Stimulated activated CD8-positive, alpha-beta memory T cell treated with anti-CD3 and anti-CD28 coated beads, Interleukin-2, amount 100 ng/mL, for 48 hours (primary cell): ENCODE data around the gene KHSRP.
A peak's percentile ranks its signal among the peaks of the same experiment; 100 is the strongest.

Source experiments
- DNase-seq, 2 donors: peaks; one replicate each; pipeline ENCODE4 v3.0.0-alpha.2; 2020; ENCODE audit warnings: low read depth in 2 of 2

Gene KHSRP, protein sequence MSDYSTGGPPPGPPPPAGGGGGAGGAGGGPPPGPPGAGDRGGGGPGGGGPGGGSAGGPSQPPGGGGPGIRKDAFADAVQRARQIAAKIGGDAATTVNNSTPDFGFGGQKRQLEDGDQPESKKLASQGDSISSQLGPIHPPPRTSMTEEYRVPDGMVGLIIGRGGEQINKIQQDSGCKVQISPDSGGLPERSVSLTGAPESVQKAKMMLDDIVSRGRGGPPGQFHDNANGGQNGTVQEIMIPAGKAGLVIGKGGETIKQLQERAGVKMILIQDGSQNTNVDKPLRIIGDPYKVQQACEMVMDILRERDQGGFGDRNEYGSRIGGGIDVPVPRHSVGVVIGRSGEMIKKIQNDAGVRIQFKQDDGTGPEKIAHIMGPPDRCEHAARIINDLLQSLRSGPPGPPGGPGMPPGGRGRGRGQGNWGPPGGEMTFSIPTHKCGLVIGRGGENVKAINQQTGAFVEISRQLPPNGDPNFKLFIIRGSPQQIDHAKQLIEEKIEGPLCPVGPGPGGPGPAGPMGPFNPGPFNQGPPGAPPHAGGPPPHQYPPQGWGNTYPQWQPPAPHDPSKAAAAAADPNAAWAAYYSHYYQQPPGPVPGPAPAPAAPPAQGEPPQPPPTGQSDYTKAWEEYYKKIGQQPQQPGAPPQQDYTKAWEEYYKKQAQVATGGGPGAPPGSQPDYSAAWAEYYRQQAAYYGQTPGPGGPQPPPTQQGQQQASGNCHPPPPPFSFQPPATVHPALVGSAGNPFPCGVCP

DNA sequence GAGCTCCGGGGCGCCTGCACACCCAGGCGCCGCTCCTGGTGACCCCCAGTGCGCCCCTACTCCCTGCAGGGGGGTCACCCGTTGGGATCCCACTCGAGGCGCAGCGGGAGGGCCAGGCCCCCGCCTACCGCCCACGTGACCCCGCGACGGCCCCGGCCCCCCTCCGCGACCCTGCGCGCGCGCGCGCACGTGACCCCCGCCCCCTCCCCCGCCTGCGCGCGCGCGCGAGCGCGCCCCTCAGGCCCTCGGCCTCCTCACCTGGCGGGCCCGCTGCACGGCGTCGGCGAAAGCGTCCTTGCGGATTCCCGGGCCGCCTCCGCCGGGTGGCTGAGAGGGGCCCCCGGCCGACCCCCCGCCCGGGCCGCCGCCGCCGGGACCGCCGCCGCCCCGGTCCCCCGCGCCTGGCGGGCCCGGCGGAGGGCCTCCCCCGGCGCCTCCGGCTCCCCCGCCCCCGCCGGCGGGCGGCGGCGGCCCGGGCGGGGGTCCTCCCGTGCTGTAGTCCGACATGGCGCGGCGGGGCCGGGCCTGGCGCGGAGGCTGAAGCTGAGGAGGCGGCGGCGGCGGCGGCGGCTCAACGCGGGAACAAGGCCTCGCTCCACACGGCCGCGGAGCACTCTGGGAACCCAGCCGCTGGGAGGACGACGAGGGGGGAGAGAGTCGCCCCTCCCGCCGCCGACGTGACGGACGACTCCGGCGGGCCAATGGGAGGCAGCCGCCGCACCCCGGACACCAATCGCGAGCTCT is at the start of gene KHSRP:
Gene KHSRP, minus strand, starts transcription at position 617 of the 744 bp plus-strand sequence. Its CDS starts 110 bp downstream, at position 507.
- no peak for DNase-seq

DNA sequence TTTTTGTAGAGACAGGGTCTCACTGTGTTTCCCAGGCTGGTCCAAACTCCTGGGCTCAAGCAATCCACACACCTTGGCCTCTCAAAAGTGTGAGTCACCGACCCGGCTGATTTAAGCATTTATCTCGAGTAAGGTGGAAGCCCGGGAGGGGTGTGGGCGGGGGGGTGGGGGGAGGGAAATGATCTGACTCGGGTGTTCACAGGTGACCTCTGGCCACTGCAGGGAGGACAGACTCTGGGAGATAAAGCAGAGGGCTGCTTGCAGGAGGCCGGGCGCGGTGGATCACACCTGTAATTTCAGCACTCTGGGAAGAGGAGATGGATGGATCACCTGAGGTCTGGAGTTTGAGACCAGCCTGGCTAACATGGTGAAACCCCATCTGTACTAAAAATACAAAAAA is 49.0 kb upstream of the KHSRP start:
- no peak for DNase-seq

DNA sequence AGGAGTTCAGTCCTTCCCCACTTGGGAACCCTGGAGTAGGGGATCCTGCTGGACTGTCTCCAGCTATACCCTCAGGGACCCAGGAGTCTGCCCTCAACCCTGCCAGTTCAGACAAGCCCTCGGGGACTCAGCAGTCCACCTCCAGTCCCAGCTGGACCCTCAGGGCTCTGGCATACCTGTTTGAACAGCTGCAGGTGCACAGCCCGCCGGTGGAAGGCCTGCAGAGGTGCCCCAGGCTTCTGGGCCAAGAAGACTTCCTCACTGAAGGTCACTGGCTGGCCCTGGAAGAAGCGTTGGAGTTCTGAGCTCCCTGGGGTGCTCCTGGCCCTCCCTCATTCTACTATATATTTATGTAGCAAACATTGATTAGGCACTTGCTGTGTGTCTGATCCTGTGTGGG is 48.1 kb upstream of the KHSRP start:
- DNase-seq = no peak

DNA sequence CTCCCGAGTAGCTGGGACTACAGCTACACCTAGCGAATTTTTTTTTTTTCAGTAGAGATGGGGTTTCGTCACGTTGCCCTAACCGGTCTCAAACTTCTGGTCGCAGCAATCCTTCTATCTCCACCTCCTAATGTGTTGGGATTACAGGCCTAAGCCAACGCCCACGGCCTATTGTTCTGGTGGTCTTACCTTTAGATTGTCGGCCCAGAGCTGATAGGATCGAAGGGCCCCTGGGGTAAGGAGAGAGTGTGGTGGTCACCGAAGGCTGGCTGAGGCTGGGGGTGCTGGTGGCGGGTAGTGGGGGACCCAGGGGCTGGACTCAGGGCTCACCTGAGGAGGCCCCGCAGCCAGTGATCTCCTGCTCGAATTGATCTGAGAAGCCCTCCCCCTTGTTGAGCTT is 46.5 kb upstream of the KHSRP start:
- DNase-seq = no peak

DNA sequence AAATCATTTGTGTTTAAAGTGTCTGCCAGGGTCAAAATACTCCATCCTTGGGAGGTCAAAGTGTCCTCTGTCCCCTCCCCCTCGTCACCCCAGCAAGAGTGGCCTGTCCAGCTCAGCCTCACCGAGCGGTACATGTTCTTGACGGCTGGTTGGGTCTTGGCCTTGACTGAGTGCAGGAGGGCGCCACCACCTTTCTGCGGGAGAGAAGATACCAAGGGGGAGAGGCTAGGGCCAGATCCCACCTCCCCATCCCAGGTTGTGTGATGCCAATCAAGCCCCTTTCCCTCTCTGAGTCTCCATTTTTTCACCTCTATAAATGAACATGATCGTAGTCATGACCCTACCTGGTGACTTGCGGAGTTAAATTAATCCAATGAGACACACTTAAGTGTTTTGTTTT is 45.6 kb upstream of the KHSRP start:
- no peak for DNase-seq

DNA sequence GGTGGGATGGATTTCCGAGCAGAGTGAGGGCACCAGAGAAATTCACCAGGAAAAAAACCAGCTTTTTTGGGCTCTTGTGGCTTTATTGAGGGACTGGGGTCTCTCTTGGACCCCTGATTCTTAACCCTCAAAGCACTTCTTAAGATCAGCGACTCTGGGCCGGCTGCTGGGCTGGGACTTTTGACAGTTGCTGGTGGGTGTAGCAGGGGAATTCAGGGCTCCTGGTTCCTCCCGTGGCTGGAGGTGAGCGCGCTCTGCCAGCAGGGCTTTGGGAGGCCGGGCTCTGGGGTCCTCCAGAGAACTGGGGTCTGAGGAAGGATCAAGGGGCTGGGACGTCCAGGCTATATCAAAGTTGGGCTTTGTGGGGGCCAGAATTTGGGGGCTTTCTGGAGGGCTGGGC is 42.8 kb upstream of the KHSRP start:
- no peak for DNase-seq

DNA sequence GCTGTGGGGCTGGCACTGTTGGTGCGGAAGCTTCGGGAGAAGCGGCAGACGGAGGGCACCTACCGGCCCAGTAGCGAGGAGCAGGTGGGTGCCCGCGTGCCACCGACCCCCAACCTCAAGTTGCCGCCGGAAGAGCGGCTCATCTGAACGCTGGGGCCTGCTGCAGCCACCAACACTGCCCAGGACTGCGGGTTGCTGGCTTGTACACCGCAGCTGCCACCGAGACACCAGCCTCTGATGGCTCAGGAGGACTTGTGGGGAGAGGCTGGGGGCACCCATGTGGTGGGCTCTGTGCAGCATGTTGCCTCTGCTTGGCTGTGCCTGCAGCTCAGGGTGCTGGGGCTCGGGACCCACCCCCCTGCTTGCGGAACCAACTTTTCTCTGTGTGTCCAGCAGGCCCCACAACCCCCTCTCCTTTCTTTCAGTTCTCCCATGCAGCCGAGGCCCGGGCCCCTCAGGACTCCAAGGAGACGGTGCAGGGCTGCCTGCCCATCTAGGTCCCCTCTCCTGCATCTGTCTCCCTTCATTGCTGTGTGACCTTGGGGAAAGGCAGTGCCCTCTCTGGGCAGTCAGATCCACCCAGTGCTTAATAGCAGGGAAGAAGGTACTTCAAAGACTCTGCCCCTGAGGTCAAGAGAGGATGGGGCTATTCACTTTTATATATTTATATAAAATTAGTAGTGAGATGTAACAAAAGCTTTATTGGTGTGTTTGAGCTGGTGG is 42.1 kb upstream of the KHSRP start:
- no peak for DNase-seq

DNA sequence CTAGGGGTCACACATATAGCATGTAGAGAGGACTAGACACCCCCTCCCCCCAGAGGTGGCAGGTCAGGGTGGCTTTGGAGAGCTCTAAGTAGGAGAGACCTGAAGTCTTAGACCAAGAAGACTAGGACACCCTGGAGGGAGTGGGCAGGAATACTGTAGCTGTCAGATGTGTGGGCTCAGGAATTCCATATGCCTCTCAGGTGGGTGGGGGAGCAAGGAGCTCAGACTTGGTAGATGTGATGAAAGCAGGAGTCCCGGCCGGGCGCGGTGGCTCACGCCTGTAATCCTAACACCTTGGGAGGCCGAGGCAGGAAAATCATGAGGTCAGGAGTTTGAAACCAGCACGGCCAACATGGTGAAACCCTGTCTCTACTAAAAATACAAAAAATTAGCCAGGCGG is 41.1 kb upstream of the KHSRP start:
- no peak for DNase-seq

DNA sequence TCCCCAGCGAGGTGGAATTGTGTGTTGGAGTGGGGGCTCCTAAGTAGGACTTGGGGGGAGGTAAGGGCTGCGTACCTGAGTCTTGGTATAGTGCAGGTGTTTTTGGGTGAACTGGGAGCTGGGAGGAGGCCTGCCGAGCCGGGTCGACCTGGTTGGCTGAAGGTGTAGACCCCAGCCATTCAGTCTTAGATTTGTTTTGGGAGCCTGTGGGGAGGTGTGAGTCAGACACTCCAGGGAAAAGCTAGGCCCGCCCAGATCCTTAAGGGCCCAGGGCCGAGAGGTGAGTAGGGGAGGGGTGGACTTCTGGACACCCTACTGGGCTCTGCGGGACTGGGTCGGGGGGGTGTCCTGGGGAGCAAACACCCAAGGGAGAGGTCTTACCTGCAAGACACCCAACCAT is 40.4 kb upstream of the KHSRP start:
- DNase-seq = no peak

DNA sequence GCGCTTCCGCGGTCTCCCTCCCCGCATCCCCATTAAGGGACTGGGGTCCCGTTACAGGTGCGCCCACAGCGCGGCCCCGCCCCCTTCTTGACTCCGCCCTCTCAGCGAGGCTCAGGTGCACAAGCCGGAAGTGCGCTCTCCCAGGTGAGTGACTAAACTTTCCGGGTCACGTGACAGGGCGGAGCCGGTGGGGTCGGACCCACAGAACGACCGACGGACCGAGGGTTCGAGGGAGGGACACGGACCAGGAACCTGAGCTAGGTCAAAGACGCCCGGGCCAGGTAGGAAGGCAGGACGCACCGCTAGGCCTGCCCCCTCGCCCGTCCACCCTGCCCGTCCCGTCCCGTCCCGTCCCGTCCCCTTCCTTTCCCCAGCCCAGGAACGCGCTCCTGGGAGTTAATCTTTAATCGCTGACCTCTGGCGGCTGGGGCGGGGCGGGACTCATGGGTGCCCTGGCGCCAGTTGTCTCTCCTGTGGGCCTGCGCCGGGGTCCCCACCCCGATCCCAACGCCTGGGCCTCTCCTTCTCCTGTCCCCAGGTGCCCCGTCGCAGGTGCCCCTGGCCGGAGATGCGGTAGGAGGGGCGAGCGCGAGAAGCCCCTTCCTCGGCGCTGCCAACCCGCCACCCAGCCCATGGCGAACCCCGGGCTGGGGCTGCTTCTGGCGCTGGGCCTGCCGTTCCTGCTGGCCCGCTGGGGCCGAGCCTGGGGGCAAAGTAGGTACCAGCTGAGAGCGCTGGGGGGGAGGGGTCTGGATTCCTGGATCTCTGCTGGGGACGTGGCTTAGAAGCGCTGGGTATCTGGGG is 39.7 kb upstream of the KHSRP start, which contains the start of gene CRB3:
Gene CRB3, plus strand, starts transcription at position 202 of the 804 bp plus-strand sequence. Its CDS starts 431 bp downstream, at position 633.
- DNase-seq = peak in 1 of 2 donors; percentile 20

DNA sequence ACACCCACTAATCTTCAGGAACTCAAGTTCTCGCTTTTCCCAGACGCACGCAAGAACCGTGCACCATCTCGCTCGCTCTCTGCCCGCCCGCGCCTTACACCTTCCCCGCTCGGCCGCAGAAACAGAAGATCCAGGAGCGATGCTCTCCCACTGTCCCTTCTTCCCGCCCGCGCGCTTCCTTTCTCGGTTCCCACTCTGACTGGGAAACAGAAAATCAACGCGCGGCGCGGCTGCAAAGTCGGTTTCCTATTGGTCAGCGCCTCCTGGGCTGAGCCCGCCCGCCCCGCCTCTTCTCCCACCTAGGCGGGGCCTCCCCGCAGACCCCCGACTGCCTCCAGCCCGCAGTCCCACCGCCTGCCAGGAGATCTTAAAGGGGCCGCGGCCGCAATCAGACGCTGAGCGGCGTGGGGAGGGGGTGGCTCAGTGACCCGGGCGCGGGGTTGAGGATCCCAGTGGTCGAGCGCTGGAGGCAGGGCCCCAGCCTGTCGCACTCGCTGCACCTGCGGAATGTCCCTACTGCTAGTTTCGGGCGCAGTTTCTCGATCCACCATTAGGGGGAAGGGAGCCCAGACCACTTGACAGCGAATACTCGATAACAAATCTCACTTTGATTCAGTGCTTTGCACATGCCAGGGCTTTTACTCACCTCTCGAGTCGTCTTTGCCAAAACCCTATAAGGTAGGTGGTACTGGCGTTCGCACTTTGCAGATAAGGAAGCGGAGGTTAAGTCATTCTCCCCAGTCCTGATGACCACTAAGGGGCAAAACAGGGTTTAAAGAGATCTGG is 35.7 kb upstream of the KHSRP start:
- peak; percentile 96 to 97 for DNase-seq

DNA sequence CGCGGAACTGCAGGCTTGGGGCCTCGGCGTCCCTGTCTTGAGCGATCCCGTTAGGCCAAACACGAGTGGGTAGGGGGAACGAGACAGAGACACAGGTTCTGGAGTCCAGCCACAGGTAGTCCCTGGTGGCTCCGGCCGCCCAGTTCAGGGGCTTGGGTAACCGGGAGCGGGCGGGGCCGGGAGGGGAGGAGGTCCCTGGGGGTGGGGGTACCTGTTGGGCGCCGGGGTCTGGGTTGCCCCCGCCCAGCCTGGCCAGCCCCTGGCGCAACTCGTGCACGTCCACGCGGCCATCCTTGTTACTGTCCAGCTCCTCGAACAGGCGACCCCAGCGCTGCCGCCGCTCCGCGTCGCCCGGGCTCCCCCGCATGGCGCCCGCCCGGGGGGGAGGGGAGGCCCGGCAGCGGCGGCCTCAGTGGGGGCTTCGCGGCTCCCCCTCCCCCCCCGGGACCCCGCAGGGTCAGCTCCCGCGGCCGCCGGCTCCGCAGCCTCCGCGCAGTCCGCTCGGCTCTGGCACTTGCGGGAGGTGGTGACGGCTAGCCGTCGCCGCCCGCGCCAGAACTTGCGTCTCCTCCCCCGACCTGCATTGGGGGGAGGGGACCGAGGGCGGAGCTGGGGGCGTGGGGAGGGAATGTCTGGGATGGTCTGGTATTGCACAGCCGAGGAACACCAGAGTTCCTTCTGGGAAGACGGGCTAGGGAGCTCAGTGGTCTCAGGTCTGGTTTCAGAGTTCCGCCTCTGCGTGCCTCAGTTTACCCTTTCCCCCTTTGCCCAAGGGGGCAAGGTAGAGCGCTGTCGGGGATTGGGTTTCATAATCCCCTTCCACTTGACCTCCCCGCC is 34.9 kb upstream of the KHSRP start, which contains the start of gene SLC25A23:
Gene SLC25A23, minus strand, starts transcription at position 531 of the 837 bp plus-strand sequence. Its CDS starts 164 bp downstream, at position 367.
- peak in 1 of 2 donors; percentile 46 for DNase-seq

DNA sequence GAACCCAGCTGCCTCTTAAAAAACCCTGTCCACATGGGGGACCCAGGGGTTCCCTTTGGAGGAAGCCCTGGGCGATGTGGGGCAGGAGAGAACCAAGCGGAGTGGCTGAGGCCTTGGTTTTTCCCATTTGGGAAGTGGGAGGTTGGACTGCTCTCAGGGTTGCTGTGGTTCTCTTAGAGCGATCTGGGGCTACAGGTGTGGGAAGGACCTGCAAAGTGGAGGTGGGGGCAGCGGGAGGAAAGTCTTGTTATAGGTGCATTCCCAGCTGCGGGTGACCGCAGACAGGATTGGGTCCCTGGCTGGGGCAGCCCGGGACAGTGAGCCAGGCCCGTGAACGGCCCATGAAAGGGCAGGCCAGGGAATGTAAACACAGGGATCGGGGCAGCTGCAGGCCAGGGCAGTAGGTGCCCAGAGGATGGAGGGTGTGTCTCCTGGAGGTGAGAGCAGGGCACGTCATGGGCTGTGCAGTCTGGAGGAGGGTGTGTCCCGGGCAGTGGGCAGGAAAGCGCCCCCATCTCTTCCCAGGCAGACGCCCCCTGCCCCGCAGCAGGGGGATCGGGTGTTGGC is 34.2 kb upstream of the KHSRP start:
- DNase-seq = no peak

DNA sequence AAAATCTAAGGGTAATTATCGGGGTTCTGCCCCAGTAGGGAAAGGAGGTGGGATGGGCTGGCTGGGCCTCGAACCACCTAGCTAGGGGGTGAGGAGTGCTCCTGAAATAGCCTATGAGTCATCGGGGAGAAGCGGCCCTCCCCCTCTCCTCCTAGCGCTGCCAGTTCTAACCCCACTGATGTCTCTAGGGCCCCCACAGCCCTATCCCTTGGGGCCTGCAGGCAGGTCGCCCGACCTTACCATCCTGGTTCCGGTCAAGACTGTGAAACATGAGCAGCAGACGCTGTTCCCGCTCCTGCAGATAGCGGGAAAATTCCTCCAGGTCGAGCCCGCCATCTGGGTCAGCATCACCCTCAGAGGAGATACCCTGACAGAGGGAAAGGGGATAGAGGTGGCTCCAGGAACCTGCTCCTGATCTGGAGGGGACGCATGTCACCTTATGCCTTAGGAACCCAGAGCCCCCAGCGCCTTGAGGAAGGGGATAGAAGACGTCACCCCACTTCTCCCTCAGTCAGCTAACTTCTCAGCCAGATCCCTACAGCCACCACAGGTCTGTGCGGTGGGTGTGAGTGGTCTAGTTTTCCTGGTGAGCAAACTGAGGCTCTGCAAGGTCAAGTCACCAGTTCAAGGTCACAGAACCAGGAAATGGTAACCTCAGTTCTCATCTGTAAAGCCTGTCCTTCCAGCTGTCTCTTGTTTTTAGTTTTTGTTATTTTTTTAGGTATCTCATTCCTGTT is 33.5 kb upstream of the KHSRP start:
- no peak for DNase-seq

DNA sequence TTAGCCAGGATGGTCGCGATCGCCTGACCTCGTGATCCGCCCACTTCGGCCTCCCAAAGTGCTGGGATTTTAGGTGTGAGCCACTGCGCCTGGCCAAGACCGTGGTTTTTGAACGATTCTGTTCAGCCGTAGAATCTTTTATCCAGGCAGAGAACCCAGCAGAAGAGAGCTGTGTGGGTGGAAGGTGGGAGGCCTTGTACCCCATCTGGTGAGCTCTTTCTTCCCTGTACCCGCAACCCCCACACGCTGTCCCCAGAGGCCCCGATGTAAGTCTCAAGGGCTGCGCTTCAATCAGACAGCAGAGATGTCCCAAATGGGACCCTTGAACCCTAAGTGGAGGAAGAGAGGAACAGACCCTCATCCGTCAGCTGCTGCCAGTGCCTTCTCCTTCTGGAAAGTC is 31.3 kb upstream of the KHSRP start:
- no peak for DNase-seq

DNA sequence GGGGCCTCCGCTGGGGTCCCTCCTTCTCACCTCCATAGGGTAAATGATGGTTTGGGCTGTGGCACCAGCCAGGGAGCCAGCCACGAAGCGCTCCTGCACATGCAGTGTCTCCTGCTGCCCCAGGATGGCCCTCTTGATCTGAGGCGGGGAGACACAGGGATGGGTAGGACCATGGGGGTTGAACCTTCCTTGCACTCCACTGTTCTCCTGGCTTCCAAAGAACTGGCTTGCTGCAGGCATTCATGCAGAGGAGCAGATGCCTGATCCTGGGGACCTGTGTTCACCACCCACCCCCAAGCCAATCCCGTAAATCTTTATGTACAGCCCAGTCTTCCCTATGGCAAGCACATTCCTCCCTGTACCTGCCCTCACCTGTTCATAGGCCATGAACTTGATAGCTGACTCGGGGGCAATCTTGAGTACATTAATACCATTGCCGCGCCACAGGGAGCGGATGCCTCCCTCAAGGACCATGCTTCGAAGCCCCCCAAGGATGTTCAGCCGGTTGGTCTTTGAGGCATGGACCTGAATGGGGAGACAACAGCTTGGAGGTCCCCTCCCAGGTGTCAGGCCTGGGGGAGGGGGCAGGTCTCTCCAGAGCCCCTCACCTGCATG is 29.4 kb upstream of the KHSRP start:
- DNase-seq = no peak

DNA sequence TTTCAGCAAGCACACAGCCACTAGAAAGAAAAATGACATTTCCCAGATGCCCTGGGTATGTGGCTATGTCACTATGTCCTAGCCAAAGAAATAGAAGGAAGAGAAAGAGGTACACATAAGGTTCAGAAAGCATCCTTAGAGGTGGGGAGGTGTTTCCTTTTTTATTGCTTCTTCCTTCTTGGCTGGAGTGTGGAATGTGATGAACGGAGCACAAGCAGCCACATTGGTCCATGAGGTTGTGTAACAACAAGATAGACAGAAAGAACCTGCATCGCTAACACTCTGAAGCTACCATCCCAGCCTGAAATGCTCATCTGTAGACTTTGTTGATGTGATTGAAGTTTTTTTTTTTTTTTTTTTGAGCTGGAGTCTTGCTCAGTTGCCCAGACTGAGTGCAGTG is 28.3 kb upstream of the KHSRP start:
- no peak for DNase-seq
